ENCODE data around the gene UBAP1L. TPM values are rescaled to one million over a fixed set of nuclear protein-coding genes. Genes with fewer than 3 reads are reported as not detected.
"Not testable (repeated sequence)": the region's sequence is repeated elsewhere in the genome, so short reads cannot be mapped to it uniquely, and the experiment has no call there.

Gene UBAP1L
- polyA plus RNA-seq, 1 experiment: 1.0 TPM

DNA sequence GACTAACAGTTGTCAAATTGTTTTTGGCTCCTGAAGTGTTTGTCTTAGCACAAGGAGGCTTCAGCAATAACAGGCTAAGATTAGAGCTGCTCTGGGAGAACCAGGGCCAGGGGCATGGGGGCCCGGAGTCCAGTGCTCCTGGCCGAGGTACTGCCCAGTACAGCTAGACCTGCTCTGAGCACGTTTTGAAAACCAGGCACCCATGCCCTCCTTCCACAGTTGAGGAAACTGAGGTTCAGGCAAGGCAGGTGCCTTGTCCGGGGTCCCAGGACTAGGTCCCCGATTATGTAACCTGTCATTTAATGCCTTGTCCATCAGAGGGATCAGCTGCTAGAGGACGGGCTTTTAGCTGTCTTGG, 19.3 kb downstream of the UBAP1L start:
- no peak for DNase-seq (ENCODE audit: low read depth)
- ChIA-PET CTCF (interaction anchor here (0.6 to 1.6 kb wide), 7 partner anchors 9 to 365 kb away, joined by 3 to 13 read pairs (median 3); no protein-coding TSS in a partner anchor), POLR2A (no interaction called here)

DNA sequence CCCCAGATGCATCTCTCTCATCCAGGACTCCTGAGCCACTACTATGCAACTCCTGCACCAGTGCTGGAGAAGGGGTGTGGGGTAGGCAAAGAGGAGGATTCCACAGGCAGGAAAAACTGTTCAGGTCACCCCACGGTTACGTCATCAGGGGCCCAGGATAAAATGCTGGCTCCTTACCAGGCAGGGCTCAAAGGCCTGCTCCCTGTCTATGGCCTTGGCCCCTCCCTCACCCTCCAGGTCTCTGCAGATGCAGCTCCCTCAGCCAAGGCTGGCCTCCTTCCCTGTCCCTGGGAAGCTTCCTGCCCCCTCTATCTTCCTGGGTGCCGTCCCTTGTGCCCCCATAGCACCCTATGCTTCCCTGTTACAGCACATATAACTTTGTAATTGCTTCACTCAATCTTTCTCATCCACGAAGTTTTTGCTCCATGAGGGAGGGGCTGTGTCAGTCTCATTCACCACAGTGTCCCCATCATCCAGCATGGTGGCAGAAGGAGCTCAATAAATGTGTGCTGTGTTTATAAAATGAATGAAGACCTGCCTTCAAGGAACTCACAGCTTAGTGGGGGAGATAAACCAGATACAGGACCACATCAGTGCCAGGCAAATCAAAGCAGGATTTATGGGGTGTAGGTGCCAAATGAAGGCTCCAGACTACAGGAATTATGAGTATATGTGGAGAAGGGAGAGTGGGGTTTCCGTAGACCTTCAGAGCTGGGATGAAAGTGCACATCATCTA, 19.8 kb downstream of the UBAP1L start:
- TF ChIP-seq, protein P1, sequence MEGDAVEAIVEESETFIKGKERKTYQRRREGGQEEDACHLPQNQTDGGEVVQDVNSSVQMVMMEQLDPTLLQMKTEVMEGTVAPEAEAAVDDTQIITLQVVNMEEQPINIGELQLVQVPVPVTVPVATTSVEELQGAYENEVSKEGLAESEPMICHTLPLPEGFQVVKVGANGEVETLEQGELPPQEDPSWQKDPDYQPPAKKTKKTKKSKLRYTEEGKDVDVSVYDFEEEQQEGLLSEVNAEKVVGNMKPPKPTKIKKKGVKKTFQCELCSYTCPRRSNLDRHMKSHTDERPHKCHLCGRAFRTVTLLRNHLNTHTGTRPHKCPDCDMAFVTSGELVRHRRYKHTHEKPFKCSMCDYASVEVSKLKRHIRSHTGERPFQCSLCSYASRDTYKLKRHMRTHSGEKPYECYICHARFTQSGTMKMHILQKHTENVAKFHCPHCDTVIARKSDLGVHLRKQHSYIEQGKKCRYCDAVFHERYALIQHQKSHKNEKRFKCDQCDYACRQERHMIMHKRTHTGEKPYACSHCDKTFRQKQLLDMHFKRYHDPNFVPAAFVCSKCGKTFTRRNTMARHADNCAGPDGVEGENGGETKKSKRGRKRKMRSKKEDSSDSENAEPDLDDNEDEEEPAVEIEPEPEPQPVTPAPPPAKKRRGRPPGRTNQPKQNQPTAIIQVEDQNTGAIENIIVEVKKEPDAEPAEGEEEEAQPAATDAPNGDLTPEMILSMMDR (IDR thresholded peaks at IDR 0.05; ENCODE audit: insufficient read depth, low read depth, low read length): no peak
- DNase-seq (ENCODE audit: low read depth): no peak
- POLR2A ChIA-PET: no interaction called here
- CTCF ChIA-PET: interaction anchor here (0.6 to 1.5 kb wide), 6 partner anchors 8 to 364 kb away, joined by 3 to 13 read pairs (median 4); no protein-coding TSS in a partner anchor
- H3K27me3 ChIP-seq (ENCODE audit: control insufficient read depth, insufficient read depth, low read length): no peaks in the 10 kb centered on the region
- no peak overlapping the region for H3K4me3 ChIP-seq (ENCODE audit: low read depth, low read length)
- H3K36me3 ChIP-seq (ENCODE audit: control insufficient read depth, insufficient read depth, low read length): peaks cover 9% of the 10 kb centered on the region

More for the DNA sequence above, 19.3 kb downstream of the UBAP1L start:
- no peak overlapping the region for H3K4me3 ChIP-seq (ENCODE audit: low read depth, low read length)
- peaks cover 13% of the 10 kb centered on the region for H3K36me3 ChIP-seq (ENCODE audit: control insufficient read depth, insufficient read depth, low read length)
- TF ChIP-seq, protein P1 (IDR thresholded peaks at IDR 0.05; ENCODE audit: insufficient read depth, low read depth, low read length): no peak
- no peaks in the 10 kb centered on the region for H3K27me3 ChIP-seq (ENCODE audit: control insufficient read depth, insufficient read depth, low read length)

DNA sequence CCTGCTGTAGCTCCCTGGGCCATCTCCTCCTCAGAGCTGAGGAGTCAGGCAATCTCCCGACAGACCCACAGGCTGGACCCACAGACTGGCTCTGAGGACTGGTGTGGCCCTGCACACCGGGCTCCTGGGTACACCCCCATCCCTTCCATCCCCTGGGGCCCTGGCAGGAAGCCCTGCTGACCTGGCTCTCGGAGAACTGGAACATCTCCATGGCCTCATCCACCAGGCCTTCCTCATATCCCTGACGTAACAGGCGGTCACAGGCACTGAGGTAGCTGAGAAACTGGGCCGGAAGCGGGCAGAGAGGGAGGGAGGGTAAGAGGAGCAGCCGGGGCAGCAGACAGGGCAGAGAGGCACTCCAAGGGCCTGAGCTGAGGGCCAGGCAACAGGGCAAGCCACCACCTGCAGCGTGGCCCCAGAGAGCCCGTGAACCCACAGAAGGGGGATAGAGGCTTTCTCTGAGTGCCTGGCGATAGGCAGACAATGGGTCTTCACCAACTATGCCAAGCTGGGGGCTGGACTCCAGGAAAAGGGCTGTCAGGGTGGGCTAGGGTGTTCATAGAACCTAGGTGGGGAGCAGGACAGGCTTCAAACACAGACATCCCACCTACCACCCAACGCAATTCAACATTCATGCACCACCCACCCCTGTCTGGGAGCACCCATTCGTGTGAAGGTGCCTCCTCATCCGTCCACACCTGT, 20.6 kb downstream of the UBAP1L start:
- H3K36me3 ChIP-seq (ENCODE audit: control insufficient read depth, insufficient read depth, low read length): peaks cover 8% of the 10 kb centered on the region
- ChIA-PET CTCF (interaction anchor here (1.0 kb wide), 1 partner anchor 56 kb away, joined by 3 read pairs; no protein-coding TSS in a partner anchor), POLR2A (no interaction called here)
- H3K4me3 ChIP-seq (ENCODE audit: low read depth, low read length): no peak overlapping the region
- DNase-seq (ENCODE audit: low read depth): no peak
- TF ChIP-seq, protein P1 (IDR thresholded peaks at IDR 0.05; ENCODE audit: insufficient read depth, low read depth, low read length): no peak
- no peaks in the 10 kb centered on the region for H3K27me3 ChIP-seq (ENCODE audit: control insufficient read depth, insufficient read depth, low read length)

DNA sequence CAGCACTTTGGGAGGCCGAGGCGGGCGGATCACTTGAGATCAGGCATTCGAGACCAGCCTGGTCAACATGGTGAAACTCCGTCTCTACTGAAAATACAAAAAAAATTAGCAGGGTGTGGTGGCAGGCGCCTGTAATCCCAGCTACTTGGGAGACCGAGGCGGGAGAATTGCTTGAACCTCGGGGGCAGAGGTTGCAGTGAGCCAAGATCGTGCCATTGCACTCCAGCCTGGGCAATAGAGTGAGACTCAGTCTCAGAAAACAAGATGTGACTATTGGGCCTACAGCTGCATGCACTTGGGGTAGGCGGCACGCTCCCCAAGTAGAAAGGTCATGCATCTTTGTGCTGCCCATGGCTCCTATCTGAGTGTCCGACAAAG, 21.2 kb downstream of the UBAP1L start:
- POLR2A ChIA-PET; H3K27me3 ChIP-seq (ENCODE audit: control insufficient read depth, insufficient read depth, low read length); DNase-seq (ENCODE audit: low read depth); H3K4me3 ChIP-seq (ENCODE audit: low read depth, low read length); CTCF ChIA-PET; H3K36me3 ChIP-seq (ENCODE audit: control insufficient read depth, insufficient read depth, low read length): not testable (repeated sequence)

DNA sequence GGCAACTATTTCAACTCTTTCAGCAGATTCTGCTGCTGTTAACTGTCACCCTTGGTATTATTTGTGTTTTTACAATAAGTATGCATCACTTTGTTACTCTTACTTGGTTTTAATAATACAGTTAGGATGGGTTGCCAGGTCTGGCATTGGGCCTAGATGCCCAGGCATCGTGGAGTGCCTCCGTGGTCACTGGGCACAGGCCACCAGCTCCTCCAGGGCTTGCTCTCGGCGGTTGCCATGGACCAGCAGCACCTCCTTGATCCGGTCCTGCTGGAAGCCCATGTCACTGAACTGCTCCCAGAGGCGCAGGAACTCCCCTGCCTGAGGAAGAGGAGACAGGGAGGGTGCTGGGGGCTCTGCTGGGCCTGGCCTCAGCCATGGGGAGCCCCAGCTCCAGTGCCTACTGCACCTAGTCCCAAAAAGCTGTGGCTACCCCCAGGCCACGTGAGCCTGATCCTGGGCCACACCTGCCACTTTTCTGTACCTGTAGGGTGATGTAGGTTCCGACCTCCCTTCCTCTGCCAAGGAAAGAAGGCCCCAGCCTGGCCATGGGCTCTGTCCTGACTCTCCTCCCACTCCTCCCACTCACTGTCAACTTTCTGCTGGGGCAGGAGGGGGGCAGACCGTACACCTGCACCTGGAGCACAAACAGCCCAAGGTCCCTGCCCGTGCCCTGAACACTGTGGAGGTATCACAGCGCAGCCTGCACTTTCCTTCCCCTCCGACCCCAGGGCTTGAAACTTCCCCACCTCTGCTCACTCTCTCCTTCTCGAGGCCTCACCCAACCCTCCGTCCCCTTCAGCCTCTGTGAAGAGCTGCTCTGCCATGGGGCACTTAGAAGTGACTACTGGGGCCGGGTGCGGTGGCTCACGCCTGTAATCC, 21.8 kb downstream of the UBAP1L start:
- CTCF ChIA-PET: interaction anchor here (0.8 to 2.2 kb wide), 2 partner anchors 8 to 59 kb away, joined by 3 to 13 read pairs; no protein-coding TSS in a partner anchor

More for the DNA sequence above, 21.8 kb downstream of the UBAP1L start:
- Histone ChIP-seq H3K36me3 (ENCODE audit: control insufficient read depth, insufficient read depth, low read length) (peaks cover 5% of the 10 kb centered on the region), H3K27me3 (ENCODE audit: control insufficient read depth, insufficient read depth, low read length) (no peaks in the 10 kb centered on the region), H3K4me3 (ENCODE audit: low read depth, low read length) (no peak overlapping the region)
- TF ChIP-seq, protein P1 (IDR thresholded peaks at IDR 0.05; ENCODE audit: insufficient read depth, low read depth, low read length): no peak
- POLR2A ChIA-PET: interaction anchor here (0.6 kb wide), 1 partner anchor 221 kb away, joined by 13 read pairs; no protein-coding TSS in a partner anchor
- DNase-seq (ENCODE audit: low read depth): no peak

All from BJ (cell line).